HG03342 (cell line): Measurements from ENCODE around the gene ARHGAP22.

Source experiments
- ATAC-seq: cut with Tn5 transposase; IDR thresholded peaks from one replicate; pipeline ENCODE4 v1.9.1; 2021; ENCODE audit warnings: mild to moderate bottlenecking, moderate library complexity; ENCODE audit not compliant: unreplicated experiment

The ARHGAP22 gene

GRCh38 chr10:48554656-48555055 is 50.2 kb downstream of the ARHGAP22 start:
- no peak for ATAC-seq

GRCh38 chr10:48554246-48554645 is 50.6 kb downstream of the ARHGAP22 start:
- no peak for ATAC-seq

GRCh38 chr10:48552946-48553564 is 51.8 kb downstream of the ARHGAP22 start:
- ATAC-seq: no peak

- no peak for ATAC-seq
These were observed 52.8 kb downstream of the ARHGAP22 start for GRCh38 chr10:48551861-48552591.

GRCh38 chr10:48550977-48551376 is 53.9 kb downstream of the ARHGAP22 start:
- no peak for ATAC-seq

GRCh38 chr10:48550071-48550691 is 54.7 kb downstream of the ARHGAP22 start:
- ATAC-seq: no peak

GRCh38 chr10:48549236-48549635 is 55.6 kb downstream of the ARHGAP22 start:
- ATAC-seq: no peak

GRCh38 chr10:48548531-48549135 is 56.2 kb downstream of the ARHGAP22 start:
- no peak for ATAC-seq

GRCh38 chr10:48547981-48548380 is 56.9 kb downstream of the ARHGAP22 start:
- no peak for ATAC-seq

GRCh38 chr10:48547061-48547895 is 57.6 kb downstream of the ARHGAP22 start:
- ATAC-seq: no peak

GRCh38 chr10:48545462-48546145 is 59.3 kb downstream of the ARHGAP22 start:
- no peak for ATAC-seq

- ATAC-seq: no peak
These were observed 61.6 kb downstream of the ARHGAP22 start for GRCh38 chr10:48543182-48543844.

- ATAC-seq: no peak
These were observed 62.2 kb downstream of the ARHGAP22 start for GRCh38 chr10:48542471-48543181.

GRCh38 chr10:48541144-48541795 is 63.6 kb downstream of the ARHGAP22 start:
- ATAC-seq: no peak

- no peak for ATAC-seq
These were observed 66.3 kb downstream of the ARHGAP22 start for GRCh38 chr10:48538611-48539010.

GRCh38 chr10:48536916-48537890 is 67.7 kb downstream of the ARHGAP22 start:
- ATAC-seq: no peak

- ATAC-seq: no peak
These were observed 68.7 kb downstream of the ARHGAP22 start for GRCh38 chr10:48536156-48536500.
